Osteoblast (primary cell): ENCODE results near the gene RER1. TPM values are rescaled to one million over a fixed set of nuclear protein-coding genes. Genes with fewer than 3 reads are reported as not detected.

ENCODE experiments used
- DNase-seq: peaks from one replicate; pipeline ENCODE4 v3.0.0; 2011; ENCODE audit warnings: low spot score, mixed read lengths; ENCODE audit not compliant: insufficient read length; ENCODE audit errors: missing footprints
- H2AFZ ChIP-seq: 2 replicates; pipeline ENCODE4 v1.6.0; 2011; ENCODE audit warnings: mild to moderate bottlenecking, low read length
- H3K27ac ChIP-seq: 2 replicates; pipeline ENCODE4 v1.5.1; 2011; ENCODE audit warnings: mild to moderate bottlenecking, low read depth, low read length, moderate library complexity
- H3K27me3 ChIP-seq: 2 replicates; pipeline ENCODE4 v1.6.0; 2012; ENCODE audit warnings: mild to moderate bottlenecking, control low read depth, inconsistent platforms, low read length, moderate library complexity; ENCODE audit not compliant: insufficient read depth
- H3K36me3 ChIP-seq: 2 replicates; pipeline ENCODE4 v1.5.1; 2011; ENCODE audit warnings: mild to moderate bottlenecking, low read length, control low read depth, moderate library complexity; ENCODE audit not compliant: insufficient read depth
- H3K4me1 ChIP-seq: 2 replicates; pipeline ENCODE4 v1.5.1; 2011; ENCODE audit warnings: mild to moderate bottlenecking, low read length, control low read depth, moderate library complexity; ENCODE audit not compliant: insufficient read depth
- H3K4me2 ChIP-seq: 2 replicates; pipeline ENCODE4 v1.6.0; 2011; ENCODE audit warnings: mild to moderate bottlenecking, low read length; ENCODE audit not compliant: insufficient read depth
- H3K4me3 ChIP-seq: fragments of 200-600 bp; sonication (generic); 3 replicates; pipeline ENCODE4 v1.5.1; 2012; ENCODE audit warnings: mild to moderate bottlenecking, low read length, inconsistent platforms; ENCODE audit not compliant: insufficient read depth
- H3K79me2 ChIP-seq: 2 replicates; pipeline ENCODE4 v1.6.0; 2012; ENCODE audit warnings: mild to moderate bottlenecking, low read length, control low read depth, inconsistent platforms; ENCODE audit not compliant: insufficient read depth
- H3K9me3 ChIP-seq: 2 replicates; pipeline ENCODE4 v1.5.1; 2011; ENCODE audit warnings: low read depth, low read length, control low read depth
- H4K20me1 ChIP-seq: 2 replicates; pipeline ENCODE4 v1.6.0; 2012; ENCODE audit warnings: mild to moderate bottlenecking, low read length, control low read depth; ENCODE audit not compliant: insufficient read depth
- total RNA-seq: library from RNA; depleted of rRNA; stranded (reverse); fragments of >200 nt; gene quantifications from 2 replicates; pipeline ENCODE4 v1.2.3, GENCODE V29; 2012
- TF ChIP-seq, protein P1 (sequence below): IDR thresholded peaks from 2 replicates; pipeline ENCODE4 v1.5.1; 2011; ENCODE audit warnings: mild to moderate bottlenecking, low read depth, low read length, moderate library complexity; ENCODE audit errors: extremely low read depth

Gene RER1
- total RNA-seq, 1 donor, result 95.2 TPM

- TF ChIP-seq, protein P1, sequence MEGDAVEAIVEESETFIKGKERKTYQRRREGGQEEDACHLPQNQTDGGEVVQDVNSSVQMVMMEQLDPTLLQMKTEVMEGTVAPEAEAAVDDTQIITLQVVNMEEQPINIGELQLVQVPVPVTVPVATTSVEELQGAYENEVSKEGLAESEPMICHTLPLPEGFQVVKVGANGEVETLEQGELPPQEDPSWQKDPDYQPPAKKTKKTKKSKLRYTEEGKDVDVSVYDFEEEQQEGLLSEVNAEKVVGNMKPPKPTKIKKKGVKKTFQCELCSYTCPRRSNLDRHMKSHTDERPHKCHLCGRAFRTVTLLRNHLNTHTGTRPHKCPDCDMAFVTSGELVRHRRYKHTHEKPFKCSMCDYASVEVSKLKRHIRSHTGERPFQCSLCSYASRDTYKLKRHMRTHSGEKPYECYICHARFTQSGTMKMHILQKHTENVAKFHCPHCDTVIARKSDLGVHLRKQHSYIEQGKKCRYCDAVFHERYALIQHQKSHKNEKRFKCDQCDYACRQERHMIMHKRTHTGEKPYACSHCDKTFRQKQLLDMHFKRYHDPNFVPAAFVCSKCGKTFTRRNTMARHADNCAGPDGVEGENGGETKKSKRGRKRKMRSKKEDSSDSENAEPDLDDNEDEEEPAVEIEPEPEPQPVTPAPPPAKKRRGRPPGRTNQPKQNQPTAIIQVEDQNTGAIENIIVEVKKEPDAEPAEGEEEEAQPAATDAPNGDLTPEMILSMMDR, result no peak
- no peaks in the 10 kb centered on the region for H4K20me1 ChIP-seq
- H2AFZ ChIP-seq, result no peak overlapping the region
- no peak overlapping the region for H3K27ac ChIP-seq
- H3K4me1 ChIP-seq, result peaks cover 16% of the 10 kb centered on the region
- H3K9me3 ChIP-seq, result no peaks in the 10 kb centered on the region
- H3K4me2 ChIP-seq, result no peak overlapping the region
- DNase-seq, result no peak
- peaks cover under 1% of the 10 kb centered on the region for H3K36me3 ChIP-seq
- H3K27me3 ChIP-seq, result peaks cover 19% of the 10 kb centered on the region
- H3K4me3 ChIP-seq, result no peak overlapping the region
- H3K79me2 ChIP-seq, result peaks cover 12% of the 10 kb centered on the region
Observed at GRCh38 chr1:2415337-2415736, 23.7 kb downstream of the RER1 start.

DNA sequence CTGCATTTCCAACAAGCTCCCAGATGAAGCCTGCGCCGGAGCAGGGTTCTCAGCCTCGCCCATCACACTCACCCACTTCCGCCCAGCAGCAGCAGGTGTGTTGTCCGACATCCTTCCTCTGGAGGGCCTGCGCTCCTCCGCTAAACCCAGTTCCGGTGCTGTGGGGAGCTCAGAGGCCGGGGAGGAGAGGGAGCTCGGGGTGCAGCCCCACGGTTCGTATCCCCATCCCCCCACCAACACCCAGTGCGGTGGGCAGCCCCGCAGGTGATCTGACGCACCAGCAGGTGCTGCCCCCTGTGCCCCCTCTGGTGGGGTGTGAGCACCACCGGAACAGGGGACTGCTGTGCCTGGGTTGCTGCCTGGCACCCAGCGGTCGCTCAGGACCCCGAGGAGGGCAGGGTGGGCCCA, 24.2 kb downstream of the RER1 start:
- Histone ChIP-seq H3K4me1 (peaks cover 16% of the 10 kb centered on the region), H4K20me1 (no peaks in the 10 kb centered on the region), H3K4me3 (no peak overlapping the region), H3K27ac (no peak overlapping the region), H2AFZ (no peak overlapping the region), H3K27me3 (peaks cover 19% of the 10 kb centered on the region), H3K79me2 (peaks cover 10% of the 10 kb centered on the region), H3K9me3 (no peaks in the 10 kb centered on the region), H3K36me3 (no peaks in the 10 kb centered on the region), H3K4me2 (no peak overlapping the region)
- no peak for DNase-seq
- TF ChIP-seq, protein P1, result no peak

GRCh38 chr1:2416403-2416802, 24.8 kb downstream of the RER1 start:
- TF ChIP-seq, protein P1, result no peak
- Histone ChIP-seq H2AFZ (no peak overlapping the region), H3K27ac (no peak overlapping the region), H3K9me3 (no peaks in the 10 kb centered on the region), H3K36me3 (no peaks in the 10 kb centered on the region), H4K20me1 (no peaks in the 10 kb centered on the region), H3K4me1 (peaks cover 15% of the 10 kb centered on the region), H3K4me3 (no peak overlapping the region), H3K4me2 (no peak overlapping the region), H3K27me3 (peaks cover 19% of the 10 kb centered on the region), H3K79me2 (peaks cover 10% of the 10 kb centered on the region)
- DNase-seq, result no peak

- H3K79me2 ChIP-seq, result peaks cover 1% of the 10 kb centered on the region
- no peak overlapping the region for H2AFZ ChIP-seq
- H4K20me1 ChIP-seq, result no peaks in the 10 kb centered on the region
- no peaks in the 10 kb centered on the region for H3K36me3 ChIP-seq
- H3K4me2 ChIP-seq, result no peak overlapping the region
- peaks cover 12% of the 10 kb centered on the region for H3K4me1 ChIP-seq
- H3K9me3 ChIP-seq, result no peaks in the 10 kb centered on the region
- H3K27me3 ChIP-seq, result peaks cover 19% of the 10 kb centered on the region
- H3K27ac ChIP-seq, result no peak overlapping the region
- no peak overlapping the region for H3K4me3 ChIP-seq
- TF ChIP-seq, protein P1, result no peak
- DNase-seq, result no peak
Observed at GRCh38 chr1:2417083-2417832, 25.6 kb downstream of the RER1 start.
